ENCODE data around the gene TRHDE. TPM values are rescaled to one million over a fixed set of nuclear protein-coding genes. Genes with fewer than 3 reads are reported as not detected.

The TRHDE gene
- total and polyA plus RNA-seq, 3 donors from 2014 or later: 2.8 to 8.5 (median 3.9) TPM

DNA sequence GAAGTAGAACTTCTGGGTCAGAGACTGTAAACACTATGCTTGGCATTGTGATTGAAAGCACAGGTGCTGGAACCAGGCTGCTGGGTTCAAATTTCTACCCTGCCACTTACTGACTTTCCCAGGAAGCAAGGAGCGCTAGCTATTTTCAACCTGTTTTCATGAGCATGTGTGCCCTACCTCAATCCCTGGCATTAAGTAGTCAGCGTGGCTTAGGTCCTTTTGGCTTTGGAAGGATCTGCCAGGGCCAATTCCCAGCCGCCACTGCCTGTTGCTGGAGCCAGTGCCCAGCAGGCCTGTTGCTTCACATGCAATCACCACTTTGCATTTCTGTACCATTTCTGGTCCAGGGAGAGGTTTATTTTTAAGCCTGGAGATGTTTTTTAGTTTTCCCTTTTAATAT is 196.3 kb downstream of the TRHDE start:
- Histone ChIP-seq H3K4me3 (no peak overlapping the region), H3K27ac (no peak overlapping the region), H3K36me3 (ENCODE audit: low read depth, missing control alignments) (no peaks in the 10 kb centered on the region), H3K9me3 (no peaks in the 10 kb centered on the region), H3K27me3 (no peaks in the 10 kb centered on the region), H3K4me1 (no peaks in the 10 kb centered on the region)
- no peak for TF ChIP-seq POLR2A (IDR thresholded peaks at IDR 0.05)
- TF ChIP-seq, protein P1, sequence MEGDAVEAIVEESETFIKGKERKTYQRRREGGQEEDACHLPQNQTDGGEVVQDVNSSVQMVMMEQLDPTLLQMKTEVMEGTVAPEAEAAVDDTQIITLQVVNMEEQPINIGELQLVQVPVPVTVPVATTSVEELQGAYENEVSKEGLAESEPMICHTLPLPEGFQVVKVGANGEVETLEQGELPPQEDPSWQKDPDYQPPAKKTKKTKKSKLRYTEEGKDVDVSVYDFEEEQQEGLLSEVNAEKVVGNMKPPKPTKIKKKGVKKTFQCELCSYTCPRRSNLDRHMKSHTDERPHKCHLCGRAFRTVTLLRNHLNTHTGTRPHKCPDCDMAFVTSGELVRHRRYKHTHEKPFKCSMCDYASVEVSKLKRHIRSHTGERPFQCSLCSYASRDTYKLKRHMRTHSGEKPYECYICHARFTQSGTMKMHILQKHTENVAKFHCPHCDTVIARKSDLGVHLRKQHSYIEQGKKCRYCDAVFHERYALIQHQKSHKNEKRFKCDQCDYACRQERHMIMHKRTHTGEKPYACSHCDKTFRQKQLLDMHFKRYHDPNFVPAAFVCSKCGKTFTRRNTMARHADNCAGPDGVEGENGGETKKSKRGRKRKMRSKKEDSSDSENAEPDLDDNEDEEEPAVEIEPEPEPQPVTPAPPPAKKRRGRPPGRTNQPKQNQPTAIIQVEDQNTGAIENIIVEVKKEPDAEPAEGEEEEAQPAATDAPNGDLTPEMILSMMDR (IDR thresholded peaks at IDR 0.05): no peak
- DNase-seq: no peak
- WGBS, 2 donors: 94% methylated on average over 3 of the region's 3 CpGs
- intact Hi-C loops (cut with DNase I; ENCODE audit: low total_unique reads): no loop called here

DNA sequence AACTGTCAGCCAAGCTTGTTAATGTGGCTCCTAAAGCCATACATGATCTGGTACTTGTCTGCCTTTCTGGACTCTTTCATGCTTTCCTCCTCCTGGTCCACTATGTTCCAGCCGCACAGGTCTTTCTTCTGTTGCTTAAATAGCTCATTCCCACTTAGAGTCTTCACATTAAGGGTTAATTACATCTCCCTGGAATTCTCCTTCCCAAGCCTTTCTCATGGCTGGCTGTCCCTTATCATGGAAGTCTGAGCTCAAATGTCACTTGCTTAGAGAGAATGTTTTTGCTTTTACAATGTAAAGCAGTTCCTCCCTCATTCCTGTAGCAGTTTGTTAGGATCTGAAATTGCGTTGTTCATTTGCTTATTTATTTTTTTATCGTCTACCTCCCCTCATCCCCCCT is 199.6 kb downstream of the TRHDE start:
- Histone ChIP-seq H3K4me3 (no peak overlapping the region), H3K27me3 (no peaks in the 10 kb centered on the region), H3K27ac (no peak overlapping the region), H3K9me3 (no peaks in the 10 kb centered on the region), H3K36me3 (ENCODE audit: low read depth, missing control alignments) (no peaks in the 10 kb centered on the region), H3K4me1 (no peaks in the 10 kb centered on the region)
- intact Hi-C loops (cut with DNase I; ENCODE audit: low total_unique reads): no loop called here
- no peak for DNase-seq
- 45 to 62% methylated on average over 3 of the region's 3 CpGs for WGBS, 2 donors
- TF ChIP-seq, protein P1 (IDR thresholded peaks at IDR 0.05): no peak
- no peak for TF ChIP-seq POLR2A (IDR thresholded peaks at IDR 0.05)

DNA sequence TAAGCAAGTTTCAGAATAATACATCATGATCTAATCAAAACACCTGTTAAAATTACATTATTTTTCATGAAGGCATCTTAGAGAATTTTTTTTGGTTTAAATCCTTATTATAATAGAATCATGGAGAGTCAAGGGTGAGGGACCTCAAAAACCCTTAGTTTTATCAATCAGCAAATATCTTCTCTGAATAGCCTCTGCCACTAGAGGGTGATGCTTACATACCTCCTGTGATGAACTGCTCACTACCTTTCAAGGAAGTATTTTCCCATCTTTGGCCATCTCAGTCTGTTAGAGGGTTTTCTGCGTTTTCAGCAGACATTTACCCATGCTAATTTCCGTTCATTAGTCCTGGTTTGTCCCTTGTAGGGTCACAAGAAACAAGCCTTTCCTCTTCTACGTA is 200.2 kb downstream of the TRHDE start:
- no peak overlapping the region for H3K27ac ChIP-seq
- DNase-seq: no peak
- no peak overlapping the region for H3K4me3 ChIP-seq
- no peaks in the 10 kb centered on the region for H3K4me1 ChIP-seq
- no peak for TF ChIP-seq POLR2A (IDR thresholded peaks at IDR 0.05)
- TF ChIP-seq, protein P1 (IDR thresholded peaks at IDR 0.05): no peak
- intact Hi-C loops (cut with DNase I; ENCODE audit: low total_unique reads): no loop called here
- H3K36me3 ChIP-seq (ENCODE audit: low read depth, missing control alignments): no peaks in the 10 kb centered on the region
- no peaks in the 10 kb centered on the region for H3K9me3 ChIP-seq
- WGBS, 2 donors: 85 to 97% methylated on average over 3 of the region's 3 CpGs
- no peaks in the 10 kb centered on the region for H3K27me3 ChIP-seq

DNA sequence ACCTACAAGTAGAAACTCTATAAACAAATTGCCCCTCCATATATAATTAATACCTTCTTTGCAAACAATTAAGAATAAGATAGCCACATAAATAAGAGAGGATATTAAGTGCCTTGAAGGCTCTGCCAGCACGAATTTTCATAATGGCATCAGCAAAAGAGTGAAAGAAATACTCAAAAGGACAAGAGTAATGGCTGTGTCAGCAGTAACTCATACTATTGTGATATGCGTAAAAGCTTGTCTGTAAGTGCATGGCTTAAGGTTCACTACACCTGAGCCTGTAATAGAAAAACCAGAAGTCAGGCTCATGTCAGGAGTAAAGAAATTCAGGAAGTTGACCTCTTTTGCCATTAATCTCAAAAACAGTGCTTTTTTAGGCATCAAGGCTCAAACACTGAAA is 204.1 kb downstream of the TRHDE start:
- TF ChIP-seq, protein P1 (IDR thresholded peaks at IDR 0.05): no peak
- H3K36me3 ChIP-seq (ENCODE audit: low read depth, missing control alignments): no peaks in the 10 kb centered on the region
- WGBS, 2 donors: 82 to 86% methylated on average over 2 of the region's 2 CpGs
- DNase-seq: no peak
- no peak overlapping the region for H3K4me3 ChIP-seq
- no peak overlapping the region for H3K27ac ChIP-seq
- H3K9me3 ChIP-seq: no peaks in the 10 kb centered on the region
- H3K4me1 ChIP-seq: no peaks in the 10 kb centered on the region
- intact Hi-C loops (cut with DNase I; ENCODE audit: low total_unique reads): no loop called here
- H3K27me3 ChIP-seq: no peaks in the 10 kb centered on the region

DNA sequence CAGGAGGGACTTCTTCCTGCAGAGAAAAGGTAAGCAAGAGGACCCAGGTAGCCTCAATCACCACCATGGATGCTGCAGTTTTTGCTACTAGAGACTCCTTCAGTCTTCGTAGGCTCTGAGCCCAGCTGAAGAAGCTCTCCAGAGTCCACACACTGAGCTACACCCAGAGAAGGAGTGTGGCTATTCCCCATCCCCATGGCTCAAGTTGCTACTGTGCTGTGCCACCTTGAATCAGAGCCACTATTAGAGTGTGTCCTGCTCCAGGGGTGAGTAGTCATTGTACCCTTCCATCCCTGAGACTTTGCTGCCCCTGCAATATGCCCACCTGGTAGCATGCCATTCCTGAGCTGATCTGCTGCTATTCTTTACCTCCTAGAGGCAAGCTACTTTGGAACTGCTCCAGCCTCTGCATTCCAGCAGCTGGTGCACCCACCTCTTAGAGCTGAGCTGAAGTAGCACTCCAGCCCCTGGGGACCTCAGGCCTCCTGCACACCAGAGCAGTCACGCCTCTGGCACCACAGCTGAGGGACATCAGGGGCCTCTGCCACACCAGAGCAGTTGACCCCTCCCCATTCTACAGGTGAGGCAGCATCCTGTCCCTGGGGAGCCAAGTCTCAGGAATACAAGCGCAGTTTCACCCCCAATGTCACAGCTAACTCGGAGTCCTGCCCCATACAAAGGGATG is 213.0 kb downstream of the TRHDE start:
- no peaks in the 10 kb centered on the region for H3K4me1 ChIP-seq
- H3K27ac ChIP-seq: no peak overlapping the region
- no peaks in the 10 kb centered on the region for H3K27me3 ChIP-seq
- H3K4me3 ChIP-seq: no peak overlapping the region
- 94 to 95% methylated on average over 2 to 4 of the region's 4 CpGs for WGBS, 2 donors
- intact Hi-C loops (cut with DNase I; ENCODE audit: low total_unique reads): no loop called here
- no peak for DNase-seq
- no peaks in the 10 kb centered on the region for H3K9me3 ChIP-seq
- H3K36me3 ChIP-seq (ENCODE audit: low read depth, missing control alignments): no peaks in the 10 kb centered on the region
- no peak for TF ChIP-seq POLR2A (IDR thresholded peaks at IDR 0.05)
- TF ChIP-seq, protein P1 (IDR thresholded peaks at IDR 0.05): no peak

Data from testis (tissue), 3 donors.